Measurements from ENCODE around the gene SLC13A3.

The SLC13A3 gene

DNA sequence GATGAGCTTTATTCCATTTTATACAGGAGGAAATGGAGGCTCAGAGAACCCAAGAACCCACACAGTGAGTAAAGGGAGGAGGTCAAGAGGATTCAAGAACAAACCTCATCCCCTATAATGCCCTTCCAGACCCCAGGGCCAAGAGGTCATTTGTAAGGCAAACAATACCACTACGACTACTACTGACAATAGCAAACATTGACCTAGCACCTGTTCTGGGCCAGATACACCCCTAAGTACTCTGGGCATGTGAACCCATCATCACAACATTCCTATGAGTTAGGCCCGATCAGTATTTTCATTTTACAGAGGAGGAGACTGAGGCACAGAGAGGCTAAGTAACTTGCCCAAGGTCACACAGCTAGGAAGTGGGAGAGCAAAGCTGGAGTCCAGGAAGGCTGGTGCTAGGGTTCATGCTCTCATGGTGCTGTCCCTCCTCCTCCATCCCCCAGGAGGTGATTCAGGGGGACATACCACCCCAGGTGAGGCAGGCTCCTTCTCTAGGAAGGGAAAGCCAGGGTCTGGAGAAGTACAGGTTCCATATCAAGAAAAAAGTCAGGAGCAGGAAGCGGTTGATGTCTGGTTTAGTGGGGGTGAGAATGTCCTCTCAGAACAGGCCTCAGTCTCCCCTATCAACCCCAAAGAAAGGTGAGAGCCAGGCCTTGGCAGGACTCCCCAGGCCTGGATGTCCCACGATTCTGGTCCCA lies 13.7 kb downstream of the SLC13A3 start:
- no peaks in the 10 kb centered on the region for H3K4me1 Mint-ChIP-seq
- ATAC-seq: no peak
- no peaks in the 10 kb centered on the region for H3K9me3 Mint-ChIP-seq
- no peak overlapping the region for H3K4me3 Mint-ChIP-seq
- no peaks in the 10 kb centered on the region for H3K36me3 Mint-ChIP-seq
- H3K27ac Mint-ChIP-seq: no peak overlapping the region
- peaks cover 62% of the 10 kb centered on the region for H3K27me3 Mint-ChIP-seq

DNA sequence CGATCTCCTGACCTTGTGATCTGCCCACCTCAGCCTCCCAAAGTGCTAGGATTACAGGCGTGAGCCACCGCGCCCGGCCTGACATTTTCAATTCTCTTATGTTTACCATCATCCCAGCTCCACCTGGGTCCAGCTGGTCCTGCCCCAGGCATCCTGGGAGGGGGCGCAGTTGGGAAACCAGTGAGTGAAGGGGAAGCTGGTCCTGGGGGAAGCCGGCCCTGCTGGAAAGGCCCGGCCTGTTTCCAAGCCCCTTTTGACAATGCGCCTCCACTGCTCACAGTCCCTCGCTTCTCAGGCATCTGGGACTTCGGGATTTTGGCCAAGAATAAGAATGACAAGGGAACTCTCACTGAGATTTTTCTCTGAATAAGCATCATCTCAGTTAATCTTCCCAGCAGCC lies 14.2 kb downstream of the SLC13A3 start:
- Mint-ChIP-seq H3K27me3 (peaks cover 61% of the 10 kb centered on the region), H3K27ac (no peak overlapping the region), H3K9me3 (no peaks in the 10 kb centered on the region), H3K4me3 (no peak overlapping the region), H3K4me1 (no peaks in the 10 kb centered on the region), H3K36me3 (no peaks in the 10 kb centered on the region)
- no peak for ATAC-seq

GRCh38 chr20:46636514-46636913 lies 14.7 kb downstream of the SLC13A3 start:
- Mint-ChIP-seq H3K4me1 (no peaks in the 10 kb centered on the region), H3K4me3 (no peak overlapping the region), H3K9me3 (no peaks in the 10 kb centered on the region), H3K27ac (no peak overlapping the region), H3K27me3 (peaks cover 61% of the 10 kb centered on the region), H3K36me3 (no peaks in the 10 kb centered on the region)
- no peak for ATAC-seq

DNA sequence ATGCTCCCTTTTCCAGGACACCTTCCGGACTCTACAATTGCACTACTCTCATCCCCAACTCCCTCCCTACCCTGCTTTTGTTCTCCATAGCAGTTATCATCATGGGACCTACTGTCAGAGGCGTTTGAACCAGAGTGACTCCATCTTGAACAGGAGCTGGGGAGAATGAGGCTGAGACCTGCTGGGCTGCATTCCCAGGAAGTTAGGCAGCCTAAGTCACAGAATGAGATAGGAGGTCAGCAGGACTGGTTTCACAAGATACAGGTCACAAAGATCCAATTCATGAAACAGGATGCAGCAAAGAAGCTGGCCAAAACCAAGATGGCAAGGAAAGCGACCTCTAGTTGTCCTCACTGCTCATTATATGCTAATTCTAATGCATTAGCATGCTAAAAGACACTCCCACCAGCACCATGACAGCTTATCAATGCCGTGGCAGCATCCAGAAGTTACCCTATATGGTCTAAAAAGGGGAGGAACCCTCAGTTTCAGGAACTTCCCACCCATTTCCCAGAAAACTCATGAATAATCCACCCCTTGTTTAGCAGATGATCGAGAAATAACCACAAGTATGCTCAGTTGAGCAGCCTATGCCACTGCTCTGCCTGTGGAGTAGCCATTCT lies 15.6 kb downstream of the SLC13A3 start:
- peaks cover 57% of the 10 kb centered on the region for H3K27me3 Mint-ChIP-seq
- H3K27ac Mint-ChIP-seq: no peak overlapping the region
- no peak overlapping the region for H3K4me3 Mint-ChIP-seq
- no peaks in the 10 kb centered on the region for H3K36me3 Mint-ChIP-seq
- H3K4me1 Mint-ChIP-seq: no peaks in the 10 kb centered on the region
- ATAC-seq: no peak
- H3K9me3 Mint-ChIP-seq: no peaks in the 10 kb centered on the region

- H3K36me3 Mint-ChIP-seq: peaks cover 3% of the 10 kb centered on the region
- peaks cover 3% of the 10 kb centered on the region for H3K9me3 Mint-ChIP-seq
- no peaks in the 10 kb centered on the region for H3K4me1 Mint-ChIP-seq
- ATAC-seq: no peak
- H3K27me3 Mint-ChIP-seq: peaks cover 57% of the 10 kb centered on the region
- H3K27ac Mint-ChIP-seq: no peak overlapping the region
- no peak overlapping the region for H3K4me3 Mint-ChIP-seq
Observed at GRCh38 chr20:46634528-46634927, 16.7 kb downstream of the SLC13A3 start.

DNA sequence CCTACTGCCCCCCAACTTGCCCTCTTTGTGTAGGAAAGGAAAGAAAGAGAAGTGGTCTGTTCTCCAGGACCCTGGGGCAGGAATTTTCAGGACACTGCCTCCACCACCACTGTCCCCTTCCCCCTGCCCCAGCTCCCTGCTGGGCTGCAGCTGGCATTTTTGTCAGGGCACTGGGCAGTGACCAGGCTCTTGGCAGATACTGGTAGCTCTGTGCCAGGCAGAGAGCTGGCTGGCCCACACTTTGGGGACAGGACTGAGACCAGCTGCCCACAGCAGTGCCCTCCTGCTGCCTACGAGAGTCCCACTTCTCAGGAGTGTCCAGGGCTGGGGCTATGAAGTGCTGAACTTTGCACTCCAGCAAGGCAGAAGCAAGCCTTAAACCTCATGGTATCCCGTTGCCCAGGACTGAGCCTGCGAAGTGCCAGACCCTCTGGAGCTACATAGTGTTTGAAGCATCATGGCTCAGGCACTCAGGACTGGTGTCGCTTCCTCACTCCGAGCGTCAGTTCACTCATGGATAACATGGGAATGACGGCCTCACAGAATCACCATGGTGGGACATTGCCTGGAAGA lies 19.3 kb downstream of the SLC13A3 start:
- Mint-ChIP-seq H3K27me3 (peaks cover 65% of the 10 kb centered on the region), H3K4me1 (no peaks in the 10 kb centered on the region), H3K4me3 (no peak overlapping the region), H3K27ac (no peak overlapping the region), H3K36me3 (peaks cover 5% of the 10 kb centered on the region), H3K9me3 (peaks cover 6% of the 10 kb centered on the region)
- no peak for ATAC-seq

DNA sequence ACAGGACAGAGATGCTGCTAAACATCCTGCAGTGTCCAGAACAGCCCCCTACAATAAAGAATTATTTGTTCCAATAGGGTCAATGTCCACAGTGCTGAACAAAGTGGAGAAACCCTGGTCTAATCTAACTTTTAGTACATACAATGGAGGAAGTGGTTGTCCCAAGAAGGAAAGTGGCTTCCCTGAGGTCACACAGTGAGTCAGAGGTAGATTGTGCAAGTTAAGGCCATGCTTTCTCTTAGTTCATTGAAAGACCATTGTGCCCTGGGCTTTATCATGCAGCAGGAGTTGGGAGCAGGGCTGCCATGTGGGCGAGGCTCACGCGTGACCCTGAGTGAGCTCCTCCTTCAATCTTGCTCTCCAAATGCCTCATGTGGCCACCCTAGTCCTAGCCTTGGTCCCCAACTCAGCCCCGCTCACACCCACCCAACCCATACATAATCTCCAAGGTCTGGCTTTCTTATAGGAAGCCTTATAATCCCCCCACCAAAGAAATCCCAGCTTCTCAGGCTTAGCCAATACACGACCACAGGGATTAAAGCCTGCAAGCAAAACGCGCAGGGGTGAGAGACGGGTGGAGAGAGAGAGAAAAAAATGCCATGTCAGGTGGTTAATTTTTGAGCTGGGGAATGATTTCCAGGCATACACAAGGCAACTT lies 19.9 kb downstream of the SLC13A3 start:
- Mint-ChIP-seq H3K9me3 (peaks cover 9% of the 10 kb centered on the region), H3K36me3 (peaks cover 5% of the 10 kb centered on the region), H3K27me3 (peaks cover 71% of the 10 kb centered on the region), H3K4me1 (no peaks in the 10 kb centered on the region), H3K27ac (no peak overlapping the region), H3K4me3 (no peak overlapping the region)
- no peak for ATAC-seq

DNA sequence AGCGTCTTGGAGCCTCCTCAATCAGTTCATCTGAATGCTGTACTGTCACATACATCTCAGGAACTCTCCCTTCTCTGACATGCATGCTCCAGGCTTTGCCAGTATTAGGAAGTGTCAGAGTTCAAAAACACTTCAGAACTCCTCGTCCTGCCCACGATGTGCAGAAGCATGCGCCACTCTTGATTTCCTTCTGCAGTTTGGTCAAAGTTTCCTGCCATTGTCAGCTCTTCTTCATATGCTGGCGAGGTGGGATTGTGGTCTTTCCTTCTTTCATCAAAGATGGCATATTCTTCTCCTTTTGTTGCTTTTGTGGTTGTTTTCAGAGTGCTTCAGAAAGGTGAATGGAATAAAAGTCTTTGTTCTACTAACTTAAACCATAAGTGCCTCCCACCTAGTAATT lies 21.0 kb downstream of the SLC13A3 start:
- peaks cover 75% of the 10 kb centered on the region for H3K27me3 Mint-ChIP-seq
- no peak for ATAC-seq
- H3K4me3 Mint-ChIP-seq: no peak overlapping the region
- peaks cover 5% of the 10 kb centered on the region for H3K36me3 Mint-ChIP-seq
- peaks cover 14% of the 10 kb centered on the region for H3K9me3 Mint-ChIP-seq
- H3K4me1 Mint-ChIP-seq: no peaks in the 10 kb centered on the region
- H3K27ac Mint-ChIP-seq: no peak overlapping the region

DNA sequence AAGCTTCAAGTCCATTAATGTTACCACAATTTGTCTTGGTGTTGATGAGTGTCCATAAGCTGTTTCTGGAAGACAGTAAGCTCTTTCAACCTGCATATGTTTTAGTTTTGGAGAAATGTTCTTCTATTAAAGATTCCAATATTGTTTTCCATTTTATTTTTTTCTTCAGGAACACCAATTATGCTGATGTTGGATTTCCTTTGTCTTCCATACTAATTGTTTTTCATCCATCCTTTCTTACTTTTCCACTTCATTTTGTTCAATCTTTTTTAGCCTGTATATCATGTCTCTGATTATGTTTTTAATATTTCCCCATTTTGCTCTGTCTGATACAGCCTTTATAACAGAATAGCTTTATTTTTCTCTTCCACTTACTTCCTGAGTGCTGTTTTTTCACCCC lies 21.9 kb downstream of the SLC13A3 start:
- Mint-ChIP-seq H3K4me3 (no peak overlapping the region), H3K27ac (no peak overlapping the region), H3K27me3 (peaks cover 66% of the 10 kb centered on the region), H3K36me3 (peaks cover 5% of the 10 kb centered on the region), H3K9me3 (peaks cover 15% of the 10 kb centered on the region), H3K4me1 (no peaks in the 10 kb centered on the region)
- no peak for ATAC-seq

DNA sequence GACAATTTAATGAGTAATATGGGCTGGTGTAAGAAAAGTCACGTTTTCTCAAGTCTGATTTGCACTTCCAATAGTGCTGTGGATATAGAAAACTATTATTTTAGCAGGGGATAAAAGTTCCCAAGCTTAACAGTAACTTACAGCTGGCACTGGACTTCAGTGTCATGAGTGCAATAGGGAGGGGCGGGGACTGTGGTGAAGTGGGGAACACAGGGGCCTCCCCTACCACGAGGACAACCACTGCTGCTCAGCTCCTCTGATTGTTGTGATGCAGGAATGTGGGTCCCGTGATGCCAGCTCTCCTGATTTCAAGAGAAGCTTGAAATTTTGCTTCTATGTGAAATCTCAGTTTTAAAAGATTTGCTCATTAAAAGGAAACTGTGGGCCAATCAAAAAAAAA lies 24.0 kb downstream of the SLC13A3 start:
- peaks cover 57% of the 10 kb centered on the region for H3K27me3 Mint-ChIP-seq
- peaks cover 21% of the 10 kb centered on the region for H3K9me3 Mint-ChIP-seq
- peaks cover 10% of the 10 kb centered on the region for H3K36me3 Mint-ChIP-seq
- no peak overlapping the region for H3K4me3 Mint-ChIP-seq
- ATAC-seq: no peak
- no peak overlapping the region for H3K27ac Mint-ChIP-seq
- H3K4me1 Mint-ChIP-seq: no peaks in the 10 kb centered on the region

DNA sequence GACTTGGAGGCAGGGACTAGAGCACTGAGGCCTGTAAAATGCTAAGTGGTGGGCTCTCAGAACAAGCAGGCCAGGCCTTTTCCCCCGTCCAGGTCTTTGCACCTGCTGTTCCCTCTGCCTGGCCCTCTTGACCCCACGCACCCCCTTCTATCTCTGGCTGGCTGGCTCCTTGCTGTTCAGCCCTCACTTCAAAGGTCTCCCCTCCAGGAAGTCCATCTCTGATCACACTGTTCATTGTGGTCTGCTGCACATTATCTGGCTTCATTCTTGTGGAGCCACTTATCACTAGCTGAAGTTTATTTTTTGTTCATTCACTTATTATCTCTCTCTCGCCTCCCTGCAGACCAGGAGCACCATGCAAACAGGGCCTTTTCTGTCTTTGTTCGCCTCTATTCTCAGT lies 24.5 kb downstream of the SLC13A3 start:
- Mint-ChIP-seq H3K27me3 (peaks cover 54% of the 10 kb centered on the region), H3K36me3 (peaks cover 10% of the 10 kb centered on the region), H3K4me3 (no peak overlapping the region), H3K4me1 (no peaks in the 10 kb centered on the region), H3K27ac (no peak overlapping the region), H3K9me3 (peaks cover 21% of the 10 kb centered on the region)
- ATAC-seq: no peak

GRCh38 chr20:46625875-46626373 lies 25.3 kb downstream of the SLC13A3 start:
- Mint-ChIP-seq H3K4me1 (no peaks in the 10 kb centered on the region), H3K36me3 (peaks cover 10% of the 10 kb centered on the region), H3K9me3 (peaks cover 21% of the 10 kb centered on the region), H3K4me3 (no peak overlapping the region), H3K27me3 (peaks cover 49% of the 10 kb centered on the region), H3K27ac (no peak overlapping the region)
- ATAC-seq: no peak

DNA sequence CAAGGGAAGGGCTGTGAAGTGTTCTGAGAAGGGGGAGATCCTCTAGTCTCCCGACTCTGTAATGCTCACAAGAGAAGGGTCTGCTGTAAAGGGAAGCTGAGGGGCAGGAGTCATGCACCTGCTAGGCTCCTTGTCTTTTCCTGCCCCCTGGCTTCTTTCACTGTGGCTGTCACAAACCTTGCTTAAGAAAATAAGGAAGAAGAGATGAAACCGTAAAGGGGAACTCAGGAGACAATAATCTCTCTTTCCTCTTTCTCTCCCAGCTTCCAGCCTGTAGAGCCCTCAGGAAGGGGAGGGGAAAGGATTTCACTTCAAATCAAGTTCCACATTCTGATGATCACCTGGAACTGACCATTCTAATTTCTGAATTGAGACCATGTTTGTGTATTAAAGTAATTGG lies 26.3 kb downstream of the SLC13A3 start:
- peaks cover 40% of the 10 kb centered on the region for H3K27me3 Mint-ChIP-seq
- peaks cover 21% of the 10 kb centered on the region for H3K9me3 Mint-ChIP-seq
- no peak for ATAC-seq
- no peak overlapping the region for H3K4me3 Mint-ChIP-seq
- no peak overlapping the region for H3K27ac Mint-ChIP-seq
- peaks cover 10% of the 10 kb centered on the region for H3K36me3 Mint-ChIP-seq
- no peaks in the 10 kb centered on the region for H3K4me1 Mint-ChIP-seq

- Mint-ChIP-seq H3K4me1 (no peaks in the 10 kb centered on the region), H3K27me3 (peaks cover 37% of the 10 kb centered on the region), H3K27ac (no peak overlapping the region), H3K4me3 (no peak overlapping the region), H3K36me3 (peaks cover 5% of the 10 kb centered on the region), H3K9me3 (peaks cover 23% of the 10 kb centered on the region)
- ATAC-seq: no peak
Observed at GRCh38 chr20:46622165-46622564, 29.1 kb downstream of the SLC13A3 start.

DNA sequence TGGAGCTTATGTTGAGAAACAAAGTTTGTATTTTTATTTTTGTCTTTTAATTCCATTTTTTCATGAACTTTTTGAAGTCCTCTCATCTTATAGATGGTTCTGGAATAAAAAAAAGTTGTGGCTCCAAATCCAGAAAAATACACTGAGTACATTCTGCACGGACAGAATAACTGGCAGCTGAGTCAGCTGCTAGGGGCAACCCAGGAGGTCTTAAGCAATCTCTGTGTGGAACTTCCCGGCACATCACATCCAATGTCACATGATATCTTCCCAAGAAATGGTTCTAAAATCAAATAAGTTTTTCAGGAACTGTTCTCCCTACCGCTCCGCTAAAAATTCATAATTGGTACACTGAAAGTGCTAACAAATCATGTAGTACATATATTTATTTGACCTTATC lies 29.8 kb downstream of the SLC13A3 start:
- H3K9me3 Mint-ChIP-seq: peaks cover 19% of the 10 kb centered on the region
- no peak overlapping the region for H3K27ac Mint-ChIP-seq
- H3K36me3 Mint-ChIP-seq: peaks cover 5% of the 10 kb centered on the region
- ATAC-seq: no peak
- H3K4me3 Mint-ChIP-seq: no peak overlapping the region
- peaks cover 30% of the 10 kb centered on the region for H3K27me3 Mint-ChIP-seq
- no peaks in the 10 kb centered on the region for H3K4me1 Mint-ChIP-seq

Data from stimulated activated memory B cell treated with anti-CD40 and anti-IgM and Interleukin-4, amounts not matched to agents 10 μg/mL and 1 μg/mL and 100 μg/mL, for 72 hours (primary cell).